22Rv1 (cell line): ENCODE results near the gene MBP.

ENCODE experiments used
- H3K27ac ChIP-seq: fragments of 450-650 bp; 2 replicates; pipeline ENCODE4 v1.5.1; 2017
- ZFX ChIP-seq: fragments of 450-650 bp; IDR thresholded peaks from 2 replicates; pipeline ENCODE4 v1.6.1; 2017; ENCODE audit warnings: antibody characterized with exemption, borderline replicate concordance
- TF ChIP-seq, protein P1 (sequence below): fragments of 450-650 bp; IDR thresholded peaks from 2 replicates; pipeline ENCODE4 v1.5.1; 2017; ENCODE audit warnings: mild to moderate bottlenecking

MBP gene

DNA sequence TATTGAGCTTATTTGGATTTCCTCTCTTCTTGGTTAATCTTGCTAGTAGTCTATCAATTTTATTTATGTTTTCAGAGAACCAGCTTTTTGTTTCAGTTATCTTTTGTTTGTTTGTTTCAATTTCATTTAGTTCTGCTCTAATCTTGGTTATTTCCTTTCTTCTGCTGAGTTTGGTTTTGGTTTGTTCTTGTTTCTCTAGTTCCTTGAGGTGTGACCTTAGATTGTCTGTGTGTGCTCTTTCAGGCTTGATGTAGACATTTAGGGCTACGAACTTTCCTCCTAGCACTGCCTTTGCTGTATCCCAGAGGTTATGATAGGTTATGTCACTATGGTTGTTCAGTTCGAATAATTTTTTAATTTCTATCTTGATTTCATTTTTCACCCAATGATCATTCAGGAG, 168.6 kb downstream of the MBP start:
- no peak for TF ChIP-seq ZFX
- TF ChIP-seq, protein P1, sequence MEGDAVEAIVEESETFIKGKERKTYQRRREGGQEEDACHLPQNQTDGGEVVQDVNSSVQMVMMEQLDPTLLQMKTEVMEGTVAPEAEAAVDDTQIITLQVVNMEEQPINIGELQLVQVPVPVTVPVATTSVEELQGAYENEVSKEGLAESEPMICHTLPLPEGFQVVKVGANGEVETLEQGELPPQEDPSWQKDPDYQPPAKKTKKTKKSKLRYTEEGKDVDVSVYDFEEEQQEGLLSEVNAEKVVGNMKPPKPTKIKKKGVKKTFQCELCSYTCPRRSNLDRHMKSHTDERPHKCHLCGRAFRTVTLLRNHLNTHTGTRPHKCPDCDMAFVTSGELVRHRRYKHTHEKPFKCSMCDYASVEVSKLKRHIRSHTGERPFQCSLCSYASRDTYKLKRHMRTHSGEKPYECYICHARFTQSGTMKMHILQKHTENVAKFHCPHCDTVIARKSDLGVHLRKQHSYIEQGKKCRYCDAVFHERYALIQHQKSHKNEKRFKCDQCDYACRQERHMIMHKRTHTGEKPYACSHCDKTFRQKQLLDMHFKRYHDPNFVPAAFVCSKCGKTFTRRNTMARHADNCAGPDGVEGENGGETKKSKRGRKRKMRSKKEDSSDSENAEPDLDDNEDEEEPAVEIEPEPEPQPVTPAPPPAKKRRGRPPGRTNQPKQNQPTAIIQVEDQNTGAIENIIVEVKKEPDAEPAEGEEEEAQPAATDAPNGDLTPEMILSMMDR: no peak
- no peak overlapping the region for H3K27ac ChIP-seq

DNA sequence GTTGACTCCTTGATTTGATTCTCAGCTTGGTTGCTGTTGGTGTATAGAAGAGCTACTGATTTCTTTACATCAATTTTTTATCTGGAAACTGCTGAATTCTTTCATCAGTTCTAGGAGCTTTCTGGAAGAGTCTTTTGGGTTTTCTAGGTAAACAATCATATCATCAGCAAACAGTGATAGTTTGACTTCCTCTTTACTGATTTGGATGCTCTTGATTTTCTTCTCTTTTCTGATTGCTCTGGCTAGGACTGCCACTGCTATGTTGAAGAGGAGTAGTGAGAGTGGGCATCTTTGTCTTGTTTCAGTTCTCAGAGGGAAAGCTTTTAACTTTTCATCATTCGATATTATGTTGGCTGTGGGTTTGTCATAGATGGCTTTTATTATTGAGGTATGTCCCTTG, 169.7 kb downstream of the MBP start:
- TF ChIP-seq, protein P1: no peak
- TF ChIP-seq ZFX: no peak
- no peak overlapping the region for H3K27ac ChIP-seq

DNA sequence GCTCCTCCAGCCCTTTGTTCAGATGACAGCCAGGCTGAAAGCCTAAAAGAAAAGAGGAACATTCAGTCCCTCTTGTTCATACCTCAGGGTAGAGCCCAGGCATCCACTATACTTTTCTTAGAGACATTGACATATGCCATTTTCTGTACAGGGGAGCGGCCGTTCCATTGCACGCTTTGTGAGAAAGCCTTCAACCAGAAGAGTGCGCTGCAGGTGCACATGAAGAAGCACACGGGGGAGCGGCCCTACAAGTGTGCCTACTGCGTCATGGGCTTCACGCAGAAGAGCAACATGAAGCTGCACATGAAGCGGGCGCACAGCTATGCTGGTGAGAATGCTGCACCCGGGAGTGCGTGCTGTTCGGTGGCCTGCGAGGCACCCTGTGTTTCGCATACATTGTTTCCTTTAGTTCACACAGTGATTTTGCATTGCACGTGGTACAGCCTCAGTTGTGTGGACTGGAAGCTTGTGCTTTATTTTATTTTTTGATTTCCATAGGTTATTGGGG, 172.0 kb downstream of the MBP start:
- H3K27ac ChIP-seq: no peak overlapping the region
- no peak for TF ChIP-seq ZFX

DNA sequence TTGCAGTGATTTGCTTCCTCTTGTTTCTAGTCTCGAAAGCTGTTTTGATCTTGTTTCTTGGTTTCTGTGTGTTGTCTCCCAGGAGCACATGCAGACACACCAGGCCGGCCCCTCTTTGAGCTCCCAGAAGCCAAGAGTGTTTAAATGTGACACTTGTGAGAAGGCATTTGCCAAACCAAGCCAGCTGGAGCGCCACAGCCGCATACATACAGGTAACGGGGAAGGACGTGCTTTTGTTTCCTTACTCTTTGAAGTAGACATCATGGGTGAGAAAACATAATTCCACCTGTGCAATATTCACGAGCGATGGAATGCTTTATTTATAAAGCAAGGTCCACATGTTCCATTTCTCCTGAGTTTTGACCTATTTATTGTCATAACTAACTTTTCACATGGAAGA, 173.0 kb downstream of the MBP start:
- TF ChIP-seq, protein P1: no peak
- no peak for TF ChIP-seq ZFX
- no peak overlapping the region for H3K27ac ChIP-seq

DNA sequence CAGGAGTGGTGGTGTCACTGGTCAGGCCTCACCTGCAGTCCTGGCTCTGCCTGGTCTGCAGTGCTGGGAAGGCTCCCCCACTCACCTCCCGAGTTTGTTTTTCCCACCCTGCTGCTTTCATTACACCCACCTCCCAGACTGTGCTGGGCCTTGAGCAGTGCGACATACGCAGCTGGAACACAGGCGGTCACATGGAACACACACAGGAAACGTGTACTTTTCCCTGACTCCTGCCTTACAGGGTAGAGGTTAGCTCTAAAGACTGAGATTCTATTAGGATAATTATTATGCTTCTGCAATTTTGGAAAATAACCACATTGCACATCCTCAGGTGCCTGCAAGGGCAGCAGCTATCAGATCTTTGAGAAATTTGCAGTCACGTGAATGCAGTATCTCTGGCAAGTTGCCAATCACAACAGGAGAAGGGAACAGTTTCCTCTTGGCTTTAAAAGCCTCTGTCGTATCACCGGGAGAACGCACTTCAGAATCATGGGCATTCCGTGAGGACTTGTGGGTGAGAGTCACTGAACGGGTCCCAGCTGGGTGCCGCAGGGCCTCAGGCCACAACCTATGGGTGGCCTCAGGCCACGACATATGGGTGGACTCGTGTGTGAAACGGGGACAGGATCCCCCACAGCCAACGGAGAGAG, 173.8 kb downstream of the MBP start:
- TF ChIP-seq, protein P1: no peak
- H3K27ac ChIP-seq: no peak overlapping the region

DNA sequence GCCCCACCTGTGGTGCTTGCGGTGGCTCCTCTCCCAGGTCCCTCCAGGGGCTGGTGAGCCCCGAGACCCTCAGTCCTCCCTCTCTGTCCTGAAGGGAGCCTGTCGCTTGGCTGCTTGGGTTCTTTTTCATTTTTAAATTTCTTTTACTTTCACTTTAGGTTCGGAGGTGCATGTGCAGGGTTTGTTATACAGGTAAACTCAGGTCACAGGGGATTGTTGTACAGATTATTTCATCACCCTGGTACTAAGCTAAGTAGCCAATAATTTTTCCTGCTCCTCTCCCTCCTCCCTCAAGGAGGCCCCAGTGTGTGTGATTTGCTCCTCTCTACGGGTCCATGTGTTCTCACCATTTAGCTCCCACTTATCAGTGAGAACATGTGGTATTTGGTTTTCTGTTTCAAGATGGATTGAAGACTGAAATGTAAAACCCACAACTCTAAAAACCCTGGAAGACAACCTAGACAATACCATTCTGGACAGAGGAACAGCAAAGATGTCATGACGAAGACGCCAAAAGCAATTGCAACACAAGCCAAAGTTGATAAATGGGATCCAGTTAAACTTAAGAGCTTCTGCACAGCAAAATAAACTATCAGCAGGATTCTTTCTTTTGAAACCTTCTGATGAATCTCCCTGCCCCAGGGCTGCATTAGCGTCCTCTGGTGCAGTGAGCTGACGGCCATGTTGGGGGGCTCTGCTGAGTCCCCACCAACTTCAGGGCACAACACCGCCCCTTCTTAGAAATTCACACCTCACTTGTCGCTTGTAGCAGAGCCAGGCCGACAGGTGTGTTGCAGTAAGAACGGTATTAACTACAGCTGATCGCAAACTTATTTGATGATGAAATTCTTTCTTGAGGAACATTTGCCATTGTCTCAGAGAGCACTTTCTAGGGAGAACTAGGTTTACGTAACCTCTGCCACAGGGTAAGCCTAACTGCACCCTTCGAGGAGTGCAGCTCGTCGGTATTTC, 174.9 kb downstream of the MBP start:
- no peak overlapping the region for H3K27ac ChIP-seq
- TF ChIP-seq ZFX: no peak
- TF ChIP-seq, protein P1: no peak

DNA sequence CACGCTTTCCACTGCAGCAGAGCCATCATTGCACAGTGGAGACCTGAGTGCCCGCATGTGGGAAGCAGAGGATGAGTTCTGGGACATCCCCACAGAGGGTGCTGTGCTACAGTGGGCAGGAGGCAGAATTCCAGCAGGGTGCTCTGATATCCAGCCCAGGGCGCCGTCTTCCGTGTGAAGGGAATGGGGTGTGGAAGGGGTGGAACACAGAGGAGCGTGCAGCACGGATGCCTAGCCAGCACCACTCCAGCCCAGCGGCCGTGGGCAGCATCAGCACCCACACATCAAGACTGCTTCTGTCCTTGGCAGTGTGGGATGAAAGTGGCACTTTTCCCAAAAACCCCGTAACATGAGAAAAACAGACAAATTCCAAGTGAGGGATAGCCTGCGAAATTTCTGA, 175.9 kb downstream of the MBP start:
- TF ChIP-seq ZFX: no peak

DNA sequence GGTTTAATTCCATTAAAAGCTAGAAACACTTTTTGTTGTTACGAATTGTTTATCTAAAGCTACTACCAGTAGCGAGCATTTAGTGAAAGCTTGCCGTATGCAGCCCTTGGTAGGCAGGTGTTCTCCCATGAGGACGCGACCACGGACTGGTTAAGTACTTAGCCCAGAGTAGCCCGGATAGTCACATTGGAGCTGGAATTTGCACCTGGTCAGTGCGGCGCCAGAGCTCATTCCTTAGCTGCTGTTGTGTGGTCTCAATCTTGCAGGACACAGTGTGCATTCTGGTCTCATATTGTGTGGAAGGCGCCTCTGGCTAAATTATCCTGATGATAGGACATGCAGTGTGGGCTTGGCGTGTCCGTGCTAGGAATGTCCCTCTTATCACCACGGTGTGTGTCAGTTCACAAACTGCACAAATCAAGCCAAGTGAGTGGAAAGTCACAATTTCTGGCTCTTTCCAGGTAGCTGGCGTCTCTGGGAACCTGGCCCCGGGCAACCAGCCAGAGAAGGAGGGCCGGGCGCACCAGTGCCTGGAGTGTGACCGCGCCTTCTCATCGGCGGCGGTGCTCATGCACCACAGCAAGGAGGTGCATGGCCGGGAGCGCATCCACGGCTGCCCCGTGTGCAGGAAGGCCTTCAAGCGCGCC, 176.9 kb downstream of the MBP start:
- TF ChIP-seq, protein P1: no peak
- TF ChIP-seq ZFX: no peak
- H3K27ac ChIP-seq: no peak overlapping the region

More for the DNA sequence above, 175.9 kb downstream of the MBP start:
- H3K27ac ChIP-seq: no peak overlapping the region
